ENCODE data around the gene HBP1.
"Not testable (repeated sequence)": the region's sequence is repeated elsewhere in the genome, so short reads cannot be mapped to it uniquely, and the experiment has no call there.

Gene HBP1

GRCh38 chr7:107181172-107181571, 12.4 kb downstream of the HBP1 start:
- no peak for DNase-seq (ENCODE audit: low read depth in 3 of 3)

GRCh38 chr7:107185716-107186115, 16.9 kb downstream of the HBP1 start:
- no peak for DNase-seq (ENCODE audit: low read depth in 3 of 3)

GRCh38 chr7:107186240-107186639, 17.4 kb downstream of the HBP1 start:
- no peak for DNase-seq (ENCODE audit: low read depth in 3 of 3)

GRCh38 chr7:107187774-107188173, 19.0 kb downstream of the HBP1 start:
- DNase-seq (ENCODE audit: low read depth in 3 of 3), result no peak

- DNase-seq (ENCODE audit: low read depth in 3 of 3), result no peak
These were observed 21.3 kb downstream of the HBP1 start for GRCh38 chr7:107190090-107190489.

GRCh38 chr7:107194052-107194451, 25.2 kb downstream of the HBP1 start:
- DNase-seq (ENCODE audit: low read depth in 3 of 3), result no peak

GRCh38 chr7:107196834-107197610, 28.2 kb downstream of the HBP1 start:
- no peak for DNase-seq (ENCODE audit: low read depth in 3 of 3)

- no peak for DNase-seq (ENCODE audit: low read depth in 3 of 3)
These were observed 33.1 kb downstream of the HBP1 start for GRCh38 chr7:107201795-107202450.

- DNase-seq (ENCODE audit: low read depth in 3 of 3), result no peak
These were observed 34.8 kb downstream of the HBP1 start for GRCh38 chr7:107203607-107204006.

GRCh38 chr7:107206136-107206535, 37.3 kb downstream of the HBP1 start:
- no peak for DNase-seq (ENCODE audit: low read depth in 3 of 3)

- no peak for DNase-seq (ENCODE audit: low read depth in 3 of 3)
These were observed 37.9 kb downstream of the HBP1 start for GRCh38 chr7:107206706-107207105.

- no peak for DNase-seq (ENCODE audit: low read depth in 3 of 3)
These were observed 38.7 kb downstream of the HBP1 start for GRCh38 chr7:107207459-107207858.

GRCh38 chr7:107208024-107208521, 39.3 kb downstream of the HBP1 start:
- no peak for DNase-seq (ENCODE audit: low read depth in 3 of 3)

- DNase-seq (ENCODE audit: low read depth in 3 of 3), result no peak
These were observed 39.8 kb downstream of the HBP1 start for GRCh38 chr7:107208563-107208962.

- DNase-seq (ENCODE audit: low read depth in 3 of 3), result no peak
These were observed 40.8 kb downstream of the HBP1 start for GRCh38 chr7:107209565-107209964.

- no peak for DNase-seq (ENCODE audit: low read depth in 3 of 3)
These were observed 41.6 kb downstream of the HBP1 start for GRCh38 chr7:107210400-107210799.

- no peak for DNase-seq (ENCODE audit: low read depth in 3 of 3)
These were observed 43.9 kb downstream of the HBP1 start for GRCh38 chr7:107212725-107213124.

GRCh38 chr7:107213193-107213788, 44.5 kb downstream of the HBP1 start:
- no peak for DNase-seq (ENCODE audit: low read depth in 3 of 3)

- no peak for DNase-seq (ENCODE audit: low read depth in 3 of 3)
These were observed 45.1 kb downstream of the HBP1 start for GRCh38 chr7:107213945-107214344.

- no peak for DNase-seq (ENCODE audit: low read depth in 3 of 3)
These were observed 50.9 kb downstream of the HBP1 start for GRCh38 chr7:107219563-107220244.

GRCh38 chr7:107220356-107220755, 51.6 kb downstream of the HBP1 start:
- DNase-seq (ENCODE audit: low read depth in 3 of 3), result no peak

- not testable (repeated sequence) for DNase-seq (ENCODE audit: low read depth in 3 of 3)
These were observed 52.0 kb downstream of the HBP1 start for GRCh38 chr7:107220806-107221205.

Measured in stimulated activated CD4-positive, alpha-beta T cell treated with anti-CD3 and anti-CD28 coated beads, TNF-alpha, amount 100 ng/mL, for 48 hours (primary cell).